Measurements from ENCODE around the gene C9orf78.

Gene C9orf78

GRCh38 chr9:129835128-129835859, at the start of gene C9orf78, which contains the start of gene USP20:
C9orf78 (minus strand) TSS chr9:129835275; CDS start chr9:129835221, 54 bp downstream.
USP20 (plus strand) TSS chr9:129835458; CDS start chr9:129852556, 17,098 bp downstream.
- peak; percentile 99 for DNase-seq (ENCODE audit: low spot score)

- DNase-seq (ENCODE audit: low spot score): peak; percentile 95
Observed at GRCh38 chr9:129884220-129885017, 49.3 kb upstream of the C9orf78 start.

- no peak for DNase-seq (ENCODE audit: low spot score)
Observed at GRCh38 chr9:129881547-129882324, 46.7 kb upstream of the C9orf78 start.

- DNase-seq (ENCODE audit: low spot score): no peak
Observed at GRCh38 chr9:129880654-129881546, 45.8 kb upstream of the C9orf78 start.

GRCh38 chr9:129879991-129880653, 45.0 kb upstream of the C9orf78 start:
- DNase-seq (ENCODE audit: low spot score): no peak

- DNase-seq (ENCODE audit: low spot score): no peak
Observed at GRCh38 chr9:129879103-129879699, 44.1 kb upstream of the C9orf78 start.

- no peak for DNase-seq (ENCODE audit: low spot score)
Observed at GRCh38 chr9:129878291-129878690, 43.2 kb upstream of the C9orf78 start.

GRCh38 chr9:129876815-129877214, 41.7 kb upstream of the C9orf78 start:
- DNase-seq (ENCODE audit: low spot score): no peak

- no peak for DNase-seq (ENCODE audit: low spot score)
Observed at GRCh38 chr9:129875687-129876395, 40.8 kb upstream of the C9orf78 start.

- DNase-seq (ENCODE audit: low spot score): peak; percentile 56
Observed at GRCh38 chr9:129875181-129875611, 40.1 kb upstream of the C9orf78 start.

GRCh38 chr9:129874261-129875101, 39.4 kb upstream of the C9orf78 start:
- no peak for DNase-seq (ENCODE audit: low spot score)

GRCh38 chr9:129873563-129874190, 38.6 kb upstream of the C9orf78 start:
- DNase-seq (ENCODE audit: low spot score): no peak

GRCh38 chr9:129871046-129871445, 36.0 kb upstream of the C9orf78 start:
- DNase-seq (ENCODE audit: low spot score): no peak

GRCh38 chr9:129869585-129870501, 34.8 kb upstream of the C9orf78 start:
- DNase-seq (ENCODE audit: low spot score): no peak

GRCh38 chr9:129868872-129869486, 33.9 kb upstream of the C9orf78 start:
- DNase-seq (ENCODE audit: low spot score): no peak

- DNase-seq (ENCODE audit: low spot score): no peak
Observed at GRCh38 chr9:129868023-129868871, 33.2 kb upstream of the C9orf78 start.

Data from iPS-NIHi11 (cell line).